HCT116 (cell line): Measurements from ENCODE around the gene IQSEC3. TPM values are rescaled to one million over a fixed set of nuclear protein-coding genes. Genes with fewer than 3 reads are reported as not detected.

ENCODE experiments used
- ATAC-seq: fragments of 200-7000 bp; cut with Tn5 transposase; 2 replicates; pipeline ENCODE4 v1.9.1; 2020; ENCODE audit warnings: mild to moderate bottlenecking, moderate library complexity
- BruUV-seq: library from RNA; stranded (reverse); fragments of 400-500 nt; replicated peaks from 2 replicates; lab custom pipeline; 2021; lab: Mats Ljungman, UMichigan
- CTCF ChIA-PET: fragments of 300-600 bp; sonication (Branson Sonifier 250); formaldehyde crosslinking; loops from one replicate; lab custom pipeline; 2021; ENCODE audit warnings: antibody characterized with exemption; lab: Charles Lee
- POLR2A ChIA-PET: fragments of 300-600, 350-600 bp; sonication (Branson Sonifier 250); formaldehyde crosslinking; loops from one replicate; lab custom pipeline; 2021; ENCODE audit warnings: antibody characterized with exemption; lab: Charles Lee
- RAD21 ChIA-PET, 2 experiments: fragments of 300-600 bp; sonication (Branson Sonifier 250); formaldehyde crosslinking; loops; one replicate each; lab custom pipeline; 2023; ENCODE audit warnings: low total read pairs in 2 of 2; ENCODE audit not compliant: uncharacterized antibody in 2 of 2, unreplicated experiment in 2 of 2, low non-redundant PET in 1 of 2; lab: Charles Lee
- DNase-seq: peaks from one replicate; pipeline ENCODE4 v3.0.0-alpha.2; 2010; ENCODE audit warnings: low read depth, low spot score
- H2AFZ ChIP-seq: fragments of 200-600 bp; shearing (Covaris generic), sonication (generic); 2 replicates; pipeline ENCODE4 v1.6.1; 2017; ENCODE audit warnings: low read depth, mixed run types, mixed read lengths, antibody characterized with exemption, low read length; ENCODE audit not compliant: poor library complexity, severe bottlenecking
- H3K27ac ChIP-seq: 2 replicates; pipeline ENCODE4 v1.5.1; 2012; ENCODE audit warnings: low read depth, low read length
- H3K27me3 ChIP-seq: fragments of 200-600 bp; sonication (generic); 2 replicates; pipeline ENCODE4 v1.6.1; 2016; ENCODE audit warnings: mixed run types, low read length, mixed read lengths; ENCODE audit not compliant: insufficient read depth
- H3K36me3 ChIP-seq, 2 experiments: fragments of 200-500 bp in 1 of 2; fragments of 200-600 bp in 1 of 2; sonication (Bioruptor generic) in 1 of 2; sonication (generic) in 1 of 2; 2 replicates each; pipeline versions ENCODE4 v1.5.1 to v1.6.1; 2014 to 2016; ENCODE audit warnings: low read length in 2 of 2, inconsistent platforms in 1 of 2, mixed read lengths in 1 of 2, mixed run types in 1 of 2; ENCODE audit not compliant: insufficient read depth in 2 of 2, control insufficient read depth in 1 of 2
- H3K4me1 ChIP-seq, 2 experiments: fragments of 200-600 bp in 1 of 2; sonication (generic) in 1 of 2; 2 replicates each; pipeline versions ENCODE4 v1.5.1 to v1.6.1; 2012 to 2017; ENCODE audit warnings: low read length in 2 of 2, inconsistent platforms in 1 of 2, mild to moderate bottlenecking in 1 of 2, mixed read lengths in 1 of 2, mixed run types in 1 of 2, moderate library complexity in 1 of 2; ENCODE audit not compliant: insufficient read depth in 2 of 2, control insufficient read depth in 1 of 2
- H3K4me2 ChIP-seq: fragments of 200-600 bp; sonication (generic); 2 replicates; pipeline ENCODE4 v1.6.1; 2017; ENCODE audit warnings: mixed run types, low read length, mixed read lengths
- H3K4me3 ChIP-seq, 2 experiments: fragments of 200-600 bp in 1 of 2; sonication (generic) in 1 of 2; replicated peaks in 1 of 2; 2 replicates each; pipeline ENCODE4 v1.5.1; 2011 to 2016; ENCODE audit warnings: low read length in 2 of 2, control low read depth in 1 of 2, low read depth in 1 of 2, mild to moderate bottlenecking in 1 of 2, mixed read lengths in 1 of 2, mixed run types in 1 of 2
- H3K79me2 ChIP-seq: fragments of 200-600 bp; sonication (generic); 2 replicates; pipeline ENCODE4 v1.6.1; 2017; ENCODE audit warnings: mild to moderate bottlenecking, mixed run types, low read length, moderate library complexity, mixed read lengths; ENCODE audit not compliant: insufficient read depth
- H3K9ac ChIP-seq: fragments of 200-600 bp; sonication (generic); 2 replicates; pipeline ENCODE4 v1.6.1; 2016; ENCODE audit warnings: low read length, mixed read lengths
- H3K9me2 ChIP-seq: fragments of 200-600 bp; sonication (generic), shearing (Covaris generic); 2 replicates; pipeline ENCODE4 v1.6.1; 2017; ENCODE audit warnings: mixed run types, mild to moderate bottlenecking, moderate library complexity; ENCODE audit not compliant: insufficient read depth
- H3K9me3 ChIP-seq, 2 experiments: fragments of 200-500 bp in 1 of 2; fragments of 200-600 bp in 1 of 2; sonication (Bioruptor generic) in 1 of 2; sonication (generic) in 1 of 2; 2 replicates each; pipeline ENCODE4 v1.6.1; 2014 to 2017; ENCODE audit warnings: low read length in 2 of 2, mixed read lengths in 2 of 2, inconsistent platforms in 1 of 2, low read depth in 1 of 2, mild to moderate bottlenecking in 1 of 2, mixed run types in 1 of 2, moderate library complexity in 1 of 2; ENCODE audit not compliant: control insufficient read depth in 1 of 2, insufficient read depth in 1 of 2
- H4K20me1 ChIP-seq: fragments of 200-600 bp; sonication (generic), shearing (Covaris generic); 2 replicates; pipeline ENCODE4 v1.6.1; 2017; ENCODE audit warnings: mixed run types, mild to moderate bottlenecking, moderate library complexity; ENCODE audit not compliant: insufficient read depth
- EGR1 ChIP-seq: IDR thresholded peaks from 2 replicates; pipeline ENCODE4 v1.6.1; 2012; ENCODE audit warnings: low read depth
- JUND ChIP-seq: IDR thresholded peaks from 2 replicates; pipeline ENCODE4 v1.6.1; 2012
- POLR2A ChIP-seq: IDR thresholded peaks from 2 replicates; pipeline ENCODE4 v1.7.0; 2011; ENCODE audit warnings: borderline replicate concordance; ENCODE audit not compliant: insufficient read depth, insufficient read length; ENCODE audit errors: extremely low read depth
- YY1 ChIP-seq: IDR thresholded peaks from 2 replicates; pipeline ENCODE4 v1.6.1; 2011; ENCODE audit warnings: low read length, low read depth, moderate library complexity, mild to moderate bottlenecking; ENCODE audit not compliant: insufficient replicate concordance; ENCODE audit errors: extremely low read depth
- intact Hi-C: fragments of 100-400 bp; cut with micrococcal nuclease; formaldehyde crosslinking; loops from 2 replicates; pipeline ENCODE4 v1.10.0; 2022
- total RNA-seq: library from RNA; stranded (reverse); gene quantifications from one replicate; pipeline ENCODE4 v1.2.1, GENCODE V29; 2021; ENCODE audit not compliant: unreplicated experiment

Gene IQSEC3
- total RNA-seq, 1 experiment from 2014 or later: not detected

DNA sequence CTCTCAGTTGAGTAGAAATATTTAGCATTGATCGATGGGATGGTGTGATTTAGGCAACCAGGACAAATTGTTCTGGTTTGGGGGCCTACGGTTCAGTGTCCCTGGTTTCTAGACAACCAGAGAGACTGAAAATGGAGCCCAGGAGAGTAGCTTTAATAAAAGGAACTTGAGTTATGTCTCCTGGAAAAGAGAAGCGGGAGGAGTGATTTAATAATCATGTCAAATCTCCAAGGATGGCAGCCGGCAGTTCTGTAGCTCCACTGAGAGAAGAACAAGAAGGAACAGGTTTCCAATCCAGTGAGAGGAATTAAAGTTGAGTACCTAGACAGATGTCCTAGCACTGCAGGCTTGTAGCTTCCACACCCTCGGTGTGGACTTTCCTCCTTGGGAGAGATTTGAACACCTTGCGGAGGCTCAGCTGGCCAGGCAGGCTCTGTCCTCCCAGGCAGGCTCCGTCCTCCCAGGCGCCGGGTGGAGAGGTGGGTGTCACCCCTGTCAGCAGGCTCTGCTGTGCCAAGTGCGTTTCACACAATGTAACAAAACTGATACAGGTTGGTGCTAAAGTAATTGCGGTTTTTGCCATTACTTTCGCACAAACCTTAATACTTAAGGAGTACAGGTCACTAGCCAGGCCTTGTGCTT, 101.5 kb downstream of the IQSEC3 start:
- Histone ChIP-seq H3K9me2 (no peaks in the 10 kb centered on the region), H3K9me3 (no peaks in the 10 kb centered on the region), H2AFZ (no peak overlapping the region), H3K4me1 (0 out of 4 replicates have a peak, but pooled peaks cover 0 to 4% of the 10 kb centered on the region in 2 experiments), H4K20me1 (no peaks in the 10 kb centered on the region), H3K27me3 (no peaks in the 10 kb centered on the region), H3K27ac (no peak overlapping the region), H3K36me3 (no peaks in the 10 kb centered on the region), H3K4me2 (no peak overlapping the region), H3K9ac (no peak overlapping the region), H3K79me2 (no peaks in the 10 kb centered on the region), H3K4me3 (no peak overlapping the region)
- intact Hi-C loops: no loop called here
- no peak for ATAC-seq
- RAD21 ChIA-PET: no interaction called here
- no TSS peak for BruUV-seq
- POLR2A ChIA-PET: no interaction called here
- CTCF ChIA-PET: interaction anchor here (1.0 kb wide), 1 partner anchor 15 kb away, joined by 3 read pairs; no protein-coding TSS in a partner anchor
- DNase-seq: no peak
- TF ChIP-seq EGR1 (no peak), POLR2A (no peak)
- TF ChIP-seq, all 23 proteins: peak for 0

- BruUV-seq: no TSS peak
- Histone ChIP-seq H3K4me1 (0 out of 4 replicates have a peak, but pooled peaks cover 0 to 4% of the 10 kb centered on the region in 2 experiments), H3K36me3 (no peaks in the 10 kb centered on the region), H3K27ac (no peak overlapping the region), H3K9me3 (no peaks in the 10 kb centered on the region), H4K20me1 (no peaks in the 10 kb centered on the region), H3K27me3 (no peaks in the 10 kb centered on the region), H3K9ac (no peak overlapping the region), H3K4me2 (no peak overlapping the region), H2AFZ (no peak overlapping the region), H3K4me3 (no peak overlapping the region), H3K79me2 (no peaks in the 10 kb centered on the region), H3K9me2 (no peaks in the 10 kb centered on the region)
- RAD21 ChIA-PET: no interaction called here
- TF ChIP-seq JUND: no peak
- no peak for TF ChIP-seq YY1
- ATAC-seq (peak; percentile 33), DNase-seq (no peak)
- intact Hi-C loops: no loop called here
- CTCF ChIA-PET: no interaction called here
- POLR2A ChIA-PET: no interaction called here
These were observed 102.4 kb downstream of the IQSEC3 start for GRCh38 chr12:168763-169525.
